ENCODE measurements around the gene PHKG2.
"Not testable (repeated sequence)": the region's sequence is repeated elsewhere in the genome, so short reads cannot be mapped to it uniquely, and the experiment has no call there.

PHKG2 gene, protein sequence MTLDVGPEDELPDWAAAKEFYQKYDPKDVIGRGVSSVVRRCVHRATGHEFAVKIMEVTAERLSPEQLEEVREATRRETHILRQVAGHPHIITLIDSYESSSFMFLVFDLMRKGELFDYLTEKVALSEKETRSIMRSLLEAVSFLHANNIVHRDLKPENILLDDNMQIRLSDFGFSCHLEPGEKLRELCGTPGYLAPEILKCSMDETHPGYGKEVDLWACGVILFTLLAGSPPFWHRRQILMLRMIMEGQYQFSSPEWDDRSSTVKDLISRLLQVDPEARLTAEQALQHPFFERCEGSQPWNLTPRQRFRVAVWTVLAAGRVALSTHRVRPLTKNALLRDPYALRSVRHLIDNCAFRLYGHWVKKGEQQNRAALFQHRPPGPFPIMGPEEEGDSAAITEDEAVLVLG

DNA sequence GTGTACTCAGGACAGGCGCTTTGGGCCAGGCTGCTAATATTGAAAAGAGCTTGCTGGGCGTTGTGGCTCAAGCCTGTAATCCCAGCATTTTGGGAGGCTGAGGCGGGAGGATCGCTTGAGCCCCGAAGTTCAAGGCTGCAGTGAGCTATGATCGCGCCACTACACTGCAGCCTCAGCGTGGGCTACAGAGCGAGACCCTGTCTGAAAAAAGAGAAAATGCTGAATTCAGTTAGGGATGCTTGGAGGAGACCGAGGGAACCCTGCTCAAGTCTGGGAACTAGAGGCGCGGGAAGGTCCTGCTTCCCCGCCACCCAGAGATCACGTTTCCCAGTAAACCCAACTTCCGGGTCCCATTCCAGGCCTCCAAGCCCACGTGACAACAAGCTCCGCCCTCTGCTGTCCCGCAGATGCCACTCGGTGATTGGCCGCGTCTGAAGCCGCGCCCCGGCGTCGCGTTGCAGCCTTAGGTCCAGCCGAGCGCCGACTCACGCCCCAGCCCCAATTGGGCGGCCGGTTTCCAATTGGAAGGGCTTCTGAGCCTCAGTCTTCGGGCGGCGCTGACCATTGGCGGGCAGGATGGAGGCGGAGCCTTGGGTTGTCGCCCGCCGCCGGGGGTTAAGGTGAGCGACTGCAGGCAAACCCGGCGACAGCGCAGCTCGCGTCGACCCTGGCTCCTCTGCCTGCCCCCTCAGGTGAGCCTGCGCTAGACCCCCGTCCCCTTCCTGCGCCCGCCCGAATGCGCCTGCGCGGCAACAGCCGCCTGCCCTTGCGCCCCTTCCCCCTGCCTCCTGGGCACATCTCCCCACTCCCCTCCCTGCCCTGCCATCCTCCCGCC is at the start of gene PHKG2:
PHKG2 (plus strand) TSS at position 627 of the 835 bp plus-strand sequence. CDS start 396 bp downstream, outside the sequence.
- peak; percentile 99 for DNase-seq (ENCODE audit: low spot score)

DNA sequence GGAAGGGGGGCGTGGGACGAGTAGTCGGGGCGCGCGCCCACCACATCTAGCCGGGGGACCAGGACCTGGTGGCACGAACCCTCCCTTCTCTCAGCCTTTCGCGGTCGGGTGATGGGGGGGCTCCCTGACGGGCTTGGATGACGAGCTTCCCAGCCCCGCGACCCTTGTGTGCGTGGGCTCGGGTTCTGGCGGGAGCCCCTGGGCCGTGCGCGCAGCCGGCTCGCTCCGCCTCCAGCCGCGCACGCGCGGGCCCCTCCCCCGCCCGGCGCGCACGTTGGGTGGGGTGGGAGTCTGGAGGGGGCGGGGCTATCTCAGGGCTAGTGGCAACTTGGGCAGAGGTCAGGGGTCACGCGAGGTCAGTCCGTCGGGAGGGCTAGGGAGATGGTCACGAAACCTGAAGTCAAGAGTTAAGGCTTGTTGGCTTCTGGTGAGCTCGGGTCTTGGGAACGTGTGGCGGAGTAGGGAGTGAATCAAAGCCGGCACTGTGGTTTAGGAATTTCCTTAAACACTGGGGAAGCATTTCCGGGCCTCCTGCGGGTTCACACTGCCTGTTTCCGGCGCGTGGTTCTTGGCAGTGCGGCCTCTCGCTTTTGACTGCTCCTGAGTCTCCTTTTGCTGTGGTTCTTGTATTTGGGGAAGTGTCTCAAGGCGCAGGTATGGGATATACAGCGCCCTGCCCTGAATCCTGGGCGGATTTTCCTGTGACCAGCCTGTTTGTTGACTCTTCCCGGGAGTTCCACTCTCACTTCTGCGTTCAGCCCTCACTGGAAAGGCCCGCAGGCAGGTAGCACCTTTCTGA is 49.2 kb upstream of the PHKG2 start, which contains the start of gene SRCAP:
SRCAP (plus strand) TSS at position 356 of the 799 bp plus-strand sequence. CDS start 1,654 bp downstream, outside the sequence.
- DNase-seq (ENCODE audit: low spot score), result peak; percentile 81

DNA sequence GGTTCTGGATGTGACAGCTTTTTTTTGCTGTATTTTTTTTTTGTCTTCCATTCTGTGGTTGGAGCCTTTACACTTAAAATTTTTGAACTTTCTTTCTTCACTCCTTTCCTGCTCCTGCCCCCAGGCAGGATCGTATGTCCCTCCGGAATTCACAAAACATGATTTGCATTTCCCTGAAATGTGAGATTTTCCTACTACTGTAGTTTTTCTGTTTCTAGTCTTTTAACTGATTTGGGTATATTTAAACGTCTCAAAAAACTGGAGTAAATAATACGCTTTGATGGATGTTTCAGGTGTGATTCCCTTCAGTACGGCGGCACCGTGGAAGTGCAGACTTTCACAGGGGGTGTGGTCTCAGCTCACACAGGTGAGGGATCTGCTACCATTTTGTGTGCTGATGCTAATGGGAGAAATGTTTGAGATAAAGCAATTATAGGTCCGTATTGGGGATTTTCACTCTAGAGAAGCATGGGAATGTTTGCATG is 48.6 kb upstream of the PHKG2 start:
- no peak for DNase-seq (ENCODE audit: low spot score)

DNA sequence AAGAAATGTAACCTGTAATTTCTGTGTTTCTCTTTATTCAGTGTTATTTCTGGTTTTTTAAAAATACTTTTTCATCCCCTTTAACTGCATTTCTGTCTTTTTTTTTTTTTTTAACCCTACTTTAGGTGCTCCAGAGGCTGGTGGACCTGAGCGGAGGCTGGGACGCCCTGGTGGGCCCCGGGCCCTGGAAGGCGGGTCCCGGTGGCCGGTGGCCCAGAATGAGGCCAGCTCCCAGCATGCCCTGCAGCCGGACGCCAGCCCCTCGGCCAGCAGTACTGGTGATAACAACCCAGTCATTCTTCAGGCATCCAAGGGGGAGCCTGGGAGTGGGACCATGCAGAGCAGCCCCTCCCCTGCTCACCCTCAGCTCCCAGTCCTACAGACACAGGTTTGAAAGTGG is 47.7 kb upstream of the PHKG2 start:
- no peak for DNase-seq (ENCODE audit: low spot score)

DNA sequence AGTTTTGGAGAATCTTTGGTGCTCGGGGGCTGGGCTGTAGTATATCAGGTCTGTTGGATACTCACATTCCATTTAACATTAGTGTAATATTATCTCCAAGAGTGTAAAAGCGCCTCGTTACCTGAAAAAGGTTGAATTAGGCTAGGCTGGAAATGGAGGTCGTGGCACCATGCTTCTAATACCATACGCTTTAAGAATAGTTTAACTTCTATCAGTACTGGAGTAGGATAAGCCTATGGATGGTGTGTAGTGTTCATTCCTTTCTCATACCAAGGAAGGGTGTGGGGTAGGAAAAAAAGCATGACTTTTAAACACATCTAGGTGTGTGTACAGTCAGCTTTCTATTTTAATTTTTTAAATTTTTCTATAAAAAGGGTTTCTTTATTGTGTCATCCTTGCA is 47.3 kb upstream of the PHKG2 start:
- no peak for DNase-seq (ENCODE audit: low spot score)

DNA sequence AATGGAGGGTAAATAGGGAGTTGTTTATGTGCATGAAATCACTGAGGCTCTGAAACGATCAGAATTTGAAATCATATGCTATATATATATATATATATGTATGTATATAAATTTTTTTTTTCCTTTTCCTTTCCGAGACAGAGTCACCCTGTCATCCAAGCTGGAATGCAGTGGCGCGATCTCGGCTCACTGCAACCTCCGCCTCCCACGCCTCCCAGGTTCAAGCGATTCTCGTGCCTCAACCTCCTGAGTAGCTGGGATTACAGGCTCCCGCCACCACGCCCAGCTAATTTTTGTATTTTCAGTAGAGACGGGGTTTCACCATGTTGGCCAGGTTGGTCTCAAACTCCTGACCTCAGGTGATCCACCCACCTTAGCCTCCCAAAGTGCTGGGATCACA is 45.2 kb upstream of the PHKG2 start:
- not testable (repeated sequence) for DNase-seq (ENCODE audit: low spot score)

DNA sequence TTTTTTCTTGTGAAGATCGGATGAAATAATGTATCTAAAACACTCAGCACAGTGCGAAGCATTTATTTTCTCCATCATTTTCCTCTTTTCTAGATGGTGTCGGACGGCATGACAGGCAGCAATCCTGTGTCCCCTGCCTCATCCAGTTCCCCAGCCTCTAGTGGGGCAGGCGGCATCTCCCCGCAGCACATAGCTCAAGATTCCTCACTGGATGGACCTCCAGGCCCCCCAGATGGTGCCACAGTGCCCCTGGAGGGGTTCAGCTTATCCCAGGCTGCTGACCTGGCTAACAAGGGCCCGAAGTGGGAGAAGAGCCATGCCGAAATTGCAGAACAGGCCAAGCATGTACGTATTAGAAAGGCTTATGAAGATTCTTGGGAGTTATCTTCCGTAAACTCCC is 44.3 kb upstream of the PHKG2 start:
- no peak for DNase-seq (ENCODE audit: low spot score)

DNA sequence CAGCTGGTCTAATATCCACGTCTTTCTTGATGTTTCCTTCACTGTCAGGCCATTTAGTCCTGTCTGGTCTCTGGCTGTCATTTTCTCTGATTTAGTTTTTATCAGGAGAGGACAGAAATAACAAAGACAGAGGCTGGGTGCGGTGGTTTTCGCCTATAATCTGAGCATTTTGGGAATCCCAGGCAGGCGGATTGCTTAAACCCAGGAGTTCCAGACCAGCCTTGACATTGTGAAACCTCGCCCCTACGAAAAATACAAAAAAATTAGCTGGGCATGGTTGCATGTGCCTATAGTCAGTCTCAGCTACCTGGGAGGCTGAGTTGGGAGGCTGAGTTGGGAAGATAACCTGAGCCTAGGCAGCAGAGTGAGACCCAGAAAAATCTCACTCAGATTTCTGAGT is 42.2 kb upstream of the PHKG2 start:
- DNase-seq (ENCODE audit: low spot score), result no peak

DNA sequence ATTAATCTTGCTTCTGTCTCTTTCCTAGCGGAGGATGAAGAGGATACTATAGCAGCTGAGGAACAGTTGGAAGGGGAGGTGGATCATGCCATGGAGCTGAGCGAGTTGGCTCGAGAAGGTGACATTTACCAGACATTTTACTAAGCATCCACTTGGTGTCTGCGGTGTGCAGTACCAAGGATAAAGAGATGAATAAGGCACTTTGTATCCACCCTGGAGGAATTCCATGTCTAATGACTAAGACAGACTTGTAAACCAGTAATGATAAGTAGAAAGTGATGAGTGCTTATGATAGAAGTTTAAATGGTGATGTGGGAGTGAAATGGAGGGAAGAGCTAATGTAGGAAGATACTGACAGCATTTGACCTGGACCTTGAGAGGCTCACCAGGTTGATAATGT is 37.3 kb upstream of the PHKG2 start:
- no peak for DNase-seq (ENCODE audit: low spot score)

DNA sequence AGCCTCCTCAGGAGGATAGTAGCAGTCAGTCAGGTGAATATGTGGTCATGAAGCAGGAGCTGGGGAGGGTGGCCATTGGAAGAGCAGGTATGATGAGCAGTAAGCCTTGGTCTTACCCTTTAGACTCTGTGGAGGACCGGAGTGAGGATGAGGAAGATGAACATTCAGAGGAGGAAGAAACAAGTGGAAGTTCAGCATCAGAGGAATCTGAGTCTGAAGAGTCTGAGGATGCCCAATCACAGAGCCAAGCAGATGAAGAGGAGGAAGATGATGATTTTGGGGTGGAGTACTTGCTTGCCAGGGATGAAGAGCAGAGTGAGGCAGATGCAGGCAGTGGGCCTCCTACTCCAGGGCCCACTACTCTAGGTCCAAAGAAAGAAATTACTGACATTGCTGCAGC is 36.5 kb upstream of the PHKG2 start:
- DNase-seq (ENCODE audit: low spot score), result no peak

DNA sequence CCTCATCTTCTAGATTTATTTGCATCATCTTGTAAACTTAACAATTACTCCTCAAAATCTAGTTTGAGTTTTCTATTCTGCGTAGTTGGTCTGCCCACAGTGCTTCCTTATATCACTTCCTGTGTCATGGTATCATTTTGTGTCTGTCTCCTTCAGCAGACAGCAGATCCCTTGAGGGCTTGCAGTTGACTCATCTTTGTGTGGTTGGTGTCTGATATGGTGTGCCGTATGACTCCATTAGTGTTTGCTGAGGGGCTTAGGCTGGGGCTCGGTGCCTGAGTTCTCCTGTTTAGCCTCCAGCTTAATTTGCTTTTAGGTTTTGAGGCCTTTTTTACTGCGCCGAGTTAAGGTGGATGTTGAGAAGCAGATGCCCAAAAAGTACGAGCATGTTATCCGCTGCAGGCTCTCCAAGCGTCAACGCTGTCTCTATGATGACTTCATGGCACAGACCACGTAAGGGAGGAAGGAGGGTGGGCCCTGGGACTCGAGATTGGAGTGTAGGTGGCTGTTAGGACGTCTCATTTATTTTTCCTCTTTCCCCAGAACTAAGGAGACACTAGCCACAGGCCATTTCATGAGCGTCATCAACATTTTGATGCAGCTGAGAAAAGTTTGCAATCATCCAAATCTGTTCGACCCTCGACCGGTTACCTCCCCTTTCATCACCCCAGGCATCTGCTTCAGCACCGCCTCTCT is 32.3 kb upstream of the PHKG2 start:
- DNase-seq (ENCODE audit: low spot score), result no peak

DNA sequence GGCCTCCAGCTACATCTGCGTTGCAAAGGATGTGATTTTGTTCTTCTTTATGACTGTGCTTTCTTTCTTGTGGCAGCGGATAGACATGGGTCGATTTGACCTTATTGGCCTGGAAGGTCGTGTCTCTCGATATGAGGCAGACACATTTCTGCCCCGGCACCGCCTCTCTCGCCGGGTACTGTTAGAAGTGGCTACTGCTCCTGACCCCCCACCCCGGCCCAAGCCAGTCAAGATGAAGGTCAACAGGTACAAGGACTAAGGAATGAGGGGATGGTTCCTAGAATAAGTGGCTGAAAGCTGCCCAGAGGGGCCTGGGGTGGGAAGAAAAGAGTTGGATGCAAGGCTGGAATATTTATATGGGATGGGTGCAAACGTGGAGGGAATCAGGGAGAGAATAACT is 28.1 kb upstream of the PHKG2 start:
- no peak for DNase-seq (ENCODE audit: low spot score)

DNA sequence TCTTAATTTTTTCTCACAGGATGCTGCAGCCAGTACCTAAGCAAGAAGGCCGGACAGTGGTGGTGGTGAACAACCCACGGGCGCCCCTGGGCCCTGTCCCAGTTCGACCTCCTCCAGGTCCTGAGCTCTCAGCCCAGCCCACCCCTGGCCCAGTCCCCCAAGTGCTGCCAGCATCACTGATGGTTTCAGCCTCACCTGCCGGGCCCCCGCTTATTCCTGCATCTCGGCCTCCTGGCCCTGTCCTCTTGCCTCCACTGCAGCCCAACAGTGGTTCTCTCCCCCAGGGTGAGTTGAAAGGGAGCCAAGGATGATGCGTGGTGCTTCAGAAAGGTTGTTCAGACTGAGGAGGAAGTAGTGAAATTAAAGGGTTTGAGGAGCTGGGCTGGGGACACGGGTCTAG is 27.5 kb upstream of the PHKG2 start:
- no peak for DNase-seq (ENCODE audit: low spot score)

DNA sequence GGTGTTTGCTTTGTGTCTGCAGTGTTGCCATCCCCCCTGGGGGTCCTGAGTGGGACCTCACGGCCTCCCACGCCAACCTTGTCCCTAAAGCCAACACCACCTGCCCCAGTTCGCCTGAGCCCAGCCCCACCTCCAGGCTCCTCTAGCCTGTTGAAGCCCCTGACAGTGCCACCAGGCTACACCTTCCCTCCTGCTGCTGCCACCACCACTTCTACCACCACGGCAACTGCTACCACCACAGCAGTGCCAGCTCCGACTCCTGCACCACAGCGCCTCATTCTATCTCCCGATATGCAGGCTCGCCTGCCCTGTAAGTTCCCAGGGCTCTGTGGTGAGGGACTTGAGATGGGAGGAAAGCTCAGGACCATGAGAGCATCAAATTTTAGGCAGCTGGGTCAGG is 27.1 kb upstream of the PHKG2 start:
- DNase-seq (ENCODE audit: low spot score), result no peak

DNA sequence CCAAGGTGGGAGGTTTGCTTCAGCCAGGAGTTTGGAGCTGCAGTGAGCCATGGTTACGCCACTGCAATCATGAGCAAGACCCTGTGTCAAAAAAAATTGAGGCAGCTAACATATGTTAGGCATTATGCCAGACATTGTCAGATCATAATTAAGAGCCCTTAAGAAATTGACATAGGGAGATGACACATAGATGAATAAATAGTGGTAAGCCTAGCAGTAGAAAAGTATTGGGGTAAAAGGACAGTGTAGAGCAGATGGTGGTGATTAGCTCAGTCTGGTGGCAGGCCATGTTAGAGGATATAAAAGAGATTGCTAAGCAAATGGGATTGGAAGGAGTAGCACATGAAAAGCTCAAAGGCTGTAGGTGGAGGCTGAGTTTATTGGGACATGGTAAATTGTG is 26.6 kb upstream of the PHKG2 start:
- DNase-seq (ENCODE audit: low spot score), result no peak

DNA sequence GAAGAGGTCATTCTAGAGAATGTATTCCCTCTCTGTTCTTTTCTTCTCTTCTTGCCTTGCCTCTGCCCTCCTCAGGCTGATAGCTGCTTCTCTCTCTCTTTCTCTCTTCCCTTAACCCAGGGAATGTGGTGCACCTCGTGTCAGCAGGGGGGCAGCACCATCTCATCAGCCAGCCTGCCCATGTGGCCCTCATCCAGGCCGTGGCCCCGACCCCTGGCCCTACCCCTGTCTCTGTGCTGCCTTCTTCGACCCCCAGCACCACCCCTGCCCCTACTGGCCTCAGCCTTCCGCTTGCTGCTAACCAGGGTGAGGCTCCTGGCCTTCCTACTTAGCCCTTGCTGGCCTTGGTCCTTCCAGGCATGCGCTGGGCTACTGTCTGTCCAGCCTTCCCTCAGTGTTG is 25.8 kb upstream of the PHKG2 start:
- no peak for DNase-seq (ENCODE audit: low spot score)

DNA sequence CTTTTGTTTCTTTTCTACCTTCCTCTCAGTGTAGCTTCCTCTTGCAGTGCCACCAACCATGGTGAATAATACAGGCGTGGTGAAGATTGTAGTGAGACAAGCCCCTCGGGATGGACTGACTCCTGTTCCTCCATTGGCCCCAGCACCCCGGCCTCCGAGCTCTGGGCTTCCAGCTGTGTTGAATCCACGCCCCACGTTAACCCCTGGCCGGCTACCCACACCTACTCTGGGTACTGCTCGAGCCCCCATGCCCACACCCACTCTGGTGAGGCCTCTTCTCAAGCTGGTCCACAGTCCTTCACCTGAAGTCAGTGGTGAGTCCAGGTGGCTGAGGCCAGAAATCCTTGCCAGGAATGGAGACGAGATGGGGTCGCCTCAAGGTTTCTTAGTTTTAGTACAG is 25.3 kb upstream of the PHKG2 start:
- DNase-seq (ENCODE audit: low spot score), result no peak

DNA sequence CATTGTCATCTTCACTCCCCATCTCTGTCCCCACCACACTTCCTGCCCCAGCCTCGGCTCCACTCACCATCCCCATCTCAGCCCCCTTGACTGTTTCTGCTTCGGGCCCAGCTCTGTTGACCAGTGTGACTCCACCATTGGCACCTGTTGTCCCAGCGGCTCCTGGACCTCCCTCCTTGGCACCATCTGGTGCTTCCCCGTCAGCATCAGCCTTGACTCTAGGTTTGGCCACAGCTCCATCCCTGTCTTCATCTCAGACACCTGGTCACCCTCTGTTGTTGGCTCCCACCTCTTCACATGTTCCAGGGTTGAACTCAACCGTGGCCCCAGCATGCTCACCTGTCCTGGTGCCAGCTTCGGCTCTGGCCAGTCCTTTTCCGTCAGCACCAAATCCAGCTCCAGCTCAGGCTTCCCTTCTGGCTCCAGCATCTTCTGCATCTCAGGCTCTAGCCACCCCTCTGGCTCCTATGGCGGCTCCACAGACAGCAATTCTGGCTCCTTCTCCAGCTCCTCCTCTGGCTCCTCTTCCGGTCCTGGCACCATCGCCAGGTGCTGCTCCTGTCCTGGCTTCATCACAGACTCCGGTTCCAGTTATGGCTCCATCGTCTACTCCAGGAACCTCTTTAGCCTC is 24.4 kb upstream of the PHKG2 start:
- no peak for DNase-seq (ENCODE audit: low spot score)

DNA sequence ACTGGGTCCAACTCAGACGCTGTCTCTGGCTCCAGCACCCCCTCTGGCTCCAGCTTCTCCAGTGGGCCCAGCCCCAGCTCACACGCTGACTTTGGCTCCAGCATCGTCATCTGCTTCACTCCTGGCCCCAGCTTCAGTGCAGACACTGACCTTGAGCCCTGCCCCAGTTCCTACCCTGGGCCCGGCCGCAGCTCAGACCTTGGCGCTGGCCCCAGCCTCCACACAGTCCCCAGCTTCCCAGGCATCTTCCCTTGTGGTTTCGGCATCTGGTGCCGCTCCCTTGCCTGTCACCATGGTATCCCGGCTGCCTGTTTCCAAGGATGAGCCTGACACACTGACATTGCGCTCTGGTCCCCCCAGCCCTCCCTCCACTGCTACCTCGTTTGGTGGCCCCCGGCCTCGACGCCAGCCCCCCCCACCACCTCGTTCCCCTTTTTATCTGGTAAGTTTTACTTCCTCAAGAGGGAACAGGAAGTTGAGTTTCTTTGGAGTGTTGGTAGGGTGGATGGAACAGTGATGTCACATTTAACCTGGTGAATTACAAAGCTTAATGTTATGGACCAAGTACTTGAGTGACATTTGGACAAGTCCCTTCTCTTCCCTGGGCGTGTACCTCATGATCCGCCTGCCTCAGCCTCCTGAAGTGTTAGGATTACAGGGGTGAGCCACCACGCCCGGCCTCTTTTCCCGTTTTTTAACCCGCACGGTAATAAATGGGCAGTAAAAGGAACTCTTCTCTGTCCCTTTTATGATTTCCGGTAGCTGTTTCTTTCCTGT is 23.4 kb upstream of the PHKG2 start:
- DNase-seq (ENCODE audit: low spot score), result no peak

DNA sequence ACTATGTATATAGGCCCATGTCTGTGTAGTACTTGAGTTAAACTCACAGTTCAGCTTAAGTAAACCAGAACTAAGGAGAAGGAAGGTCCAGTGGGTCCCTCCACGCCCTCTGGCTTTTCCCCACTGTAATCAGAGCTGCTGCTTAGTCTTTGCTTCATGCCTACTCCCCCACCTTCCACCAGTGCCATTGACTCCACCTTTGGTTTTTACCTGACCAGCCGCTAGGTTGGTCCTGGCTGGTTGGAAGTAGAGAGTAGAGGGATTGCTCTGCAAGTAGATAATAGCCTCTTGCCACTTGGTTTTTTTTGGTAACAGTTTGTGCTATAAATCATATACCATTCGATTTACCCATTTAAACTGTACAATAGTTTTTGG is 22.8 kb upstream of the PHKG2 start:
- no peak for DNase-seq (ENCODE audit: low spot score)

Measured in hematopoietic multipotent progenitor cell treated with erythropoietin and hydrocortisone succinate and interleukin-3 and kit ligand, for 15 days (in vitro differentiated cells).